ENCODE data around the gene PGAP3.

GRCh38 chr17:39652587-39653315 is 35.1 kb downstream of the PGAP3 start:
- no peak for TF ChIP-seq CTCF (IDR thresholded peaks at IDR 0.05; ENCODE audit: insufficient read depth, low read depth, low read length)
- no peak for TF ChIP-seq EZH2 (IDR thresholded peaks at IDR 0.05; ENCODE audit: insufficient read depth, low read length)
